Activated naive CD8-positive, alpha-beta T cell treated with anti-CD3 and anti-CD28 coated beads, Interleukin-2, amount 10 ng/mL, durations not matched to agents 7 days and 5 days (primary cell): ENCODE results near the gene TPM2. TPM values are rescaled to one million over a fixed set of nuclear protein-coding genes. Genes with fewer than 3 reads are reported as not detected.

Experiments used
- ATAC-seq: fragments of 150-1000 bp; cut with Tn5 transposase; one replicate; pipeline ENCODE4 v1.10.0; 2021; ENCODE audit warnings: low read depth, moderate library complexity
- POLR2A ChIA-PET: fragments of 350-600 bp; sonication (Branson Sonifier 250); formaldehyde crosslinking; loops from one replicate; lab custom pipeline; 2021; ENCODE audit warnings: antibody characterized with exemption; lab: Charles Lee
- DNase-seq: peaks from one replicate; pipeline ENCODE4 v3.0.0; 2021
- H3K27ac Mint-ChIP-seq: one replicate; pipeline ENCODE4 v1.8.0; 2022; ENCODE audit warnings: mild to moderate bottlenecking, mixed read lengths
- H3K27me3 Mint-ChIP-seq: one replicate; pipeline ENCODE4 v1.8.0; 2022; ENCODE audit warnings: mild to moderate bottlenecking, moderate library complexity, mixed read lengths
- H3K36me3 Mint-ChIP-seq: one replicate; pipeline ENCODE4 v1.8.0; 2021; ENCODE audit warnings: mild to moderate bottlenecking, mixed read lengths
- H3K4me1 Mint-ChIP-seq: one replicate; pipeline ENCODE4 v1.8.0; 2021; ENCODE audit warnings: mixed read lengths
- H3K4me3 Mint-ChIP-seq: one replicate; pipeline ENCODE4 v1.8.0; 2022; ENCODE audit warnings: mild to moderate bottlenecking, moderate library complexity, mixed read lengths
- H3K9me3 Mint-ChIP-seq: one replicate; pipeline ENCODE4 v1.8.0; 2021; ENCODE audit warnings: mixed read lengths
- total RNA-seq, 2 experiments: library from RNA; stranded (reverse); gene quantifications; one replicate each; pipeline ENCODE4 v1.2.3, GENCODE V29; 2021

Gene TPM2
- total RNA-seq, 2 experiments from 2014 or later: 35.7 to 36.9 TPM

DNA sequence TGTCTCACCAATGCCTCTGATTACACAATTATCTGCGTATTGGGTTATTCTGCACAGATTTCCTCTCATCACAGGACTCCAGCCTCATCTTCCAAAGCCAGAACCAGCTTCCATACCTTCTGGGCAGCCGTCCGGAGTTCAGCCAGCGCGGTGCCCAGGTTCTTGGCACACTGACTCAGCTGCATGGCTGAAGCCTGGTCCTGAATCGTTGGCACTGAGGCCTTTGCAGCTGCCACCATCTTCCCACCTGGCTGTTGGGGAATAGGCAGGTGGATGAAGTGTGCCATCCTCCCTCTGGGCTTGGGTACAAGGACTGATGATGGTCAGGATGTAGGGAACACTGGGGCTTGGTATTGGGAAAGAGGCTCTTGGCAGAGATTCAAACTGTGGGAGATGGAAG, 24.4 kb upstream of the TPM2 start:
- POLR2A ChIA-PET: interaction anchor here (0.6 kb wide), 1 partner anchor 9 kb away, joined by 3 read pairs; no protein-coding TSS in a partner anchor
- Mint-ChIP-seq H3K4me3 (no peak overlapping the region), H3K27me3 (no peaks in the 10 kb centered on the region), H3K4me1 (no peaks in the 10 kb centered on the region), H3K9me3 (no peaks in the 10 kb centered on the region), H3K36me3 (peaks cover 34% of the 10 kb centered on the region), H3K27ac (no peak overlapping the region)
- ATAC-seq (no peak), DNase-seq (no peak)

DNA sequence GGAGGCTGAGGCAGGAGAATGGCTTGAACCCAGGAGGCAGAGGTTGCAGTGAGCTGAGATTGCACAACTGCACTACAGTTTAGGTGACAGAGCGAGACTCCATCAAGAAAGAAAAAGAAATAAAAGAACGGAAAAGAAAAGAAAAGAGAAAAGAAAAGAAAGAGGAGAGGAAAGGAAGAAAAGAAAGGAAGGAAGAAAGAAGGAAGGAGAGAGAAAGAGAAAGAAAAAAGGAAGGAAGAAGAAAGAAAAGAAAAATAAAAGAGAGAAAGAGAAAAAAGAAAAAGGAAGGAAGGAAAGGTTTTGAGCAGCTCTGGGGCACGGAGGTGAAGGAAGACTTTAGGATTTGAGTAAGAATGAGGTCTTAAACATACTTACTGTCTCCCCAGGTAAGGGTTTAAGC, 23.9 kb upstream of the TPM2 start:
- POLR2A ChIA-PET: interaction anchor here (0.6 kb wide), 1 partner anchor 10 kb away, joined by 3 read pairs; no protein-coding TSS in a partner anchor
- Mint-ChIP-seq H3K27ac (no peak overlapping the region), H3K4me3 (no peak overlapping the region), H3K36me3 (peaks cover 37% of the 10 kb centered on the region), H3K9me3 (no peaks in the 10 kb centered on the region), H3K27me3 (no peaks in the 10 kb centered on the region), H3K4me1 (no peaks in the 10 kb centered on the region)
- no peak for ATAC-seq
- no peak for DNase-seq

DNA sequence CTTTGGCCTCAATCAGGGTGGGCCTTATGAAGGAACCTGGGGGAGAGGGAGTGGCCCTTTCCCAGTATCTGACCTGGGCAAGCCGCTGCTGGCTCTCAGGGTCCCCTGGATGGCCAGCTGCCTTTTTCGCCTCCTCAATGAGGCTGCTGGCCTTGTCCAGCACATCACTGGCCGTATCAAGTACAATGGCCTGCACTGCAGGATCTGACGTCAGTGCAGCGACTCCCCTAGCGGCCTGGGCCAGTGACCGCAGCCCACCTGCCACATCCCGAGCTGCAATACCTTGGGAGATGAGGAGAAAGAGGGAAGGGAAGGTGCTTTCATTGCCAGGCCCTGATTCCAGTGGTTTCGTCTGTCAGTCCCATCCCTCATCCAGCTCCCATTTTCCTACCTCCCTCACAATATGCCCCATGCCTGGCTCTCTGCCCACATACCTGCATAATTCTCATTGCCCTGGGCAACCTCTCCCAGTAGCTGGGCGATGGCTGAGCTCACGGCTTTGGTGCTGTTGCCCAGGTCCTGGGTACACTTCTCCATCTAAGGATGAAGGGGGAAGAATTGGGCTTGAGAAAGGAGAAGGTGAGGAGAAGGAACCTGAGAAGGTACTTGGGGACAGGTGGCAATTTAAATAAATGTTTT, 23.2 kb upstream of the TPM2 start:
- peaks cover 40% of the 10 kb centered on the region for H3K36me3 Mint-ChIP-seq
- no peak for ATAC-seq
- no peak overlapping the region for H3K4me3 Mint-ChIP-seq
- no peak for DNase-seq
- H3K27ac Mint-ChIP-seq: no peak overlapping the region
- no peaks in the 10 kb centered on the region for H3K27me3 Mint-ChIP-seq
- H3K4me1 Mint-ChIP-seq: no peaks in the 10 kb centered on the region
- POLR2A ChIA-PET: interaction anchor here (1.0 to 1.2 kb wide), 2 partner anchors 16 to 18 kb away, joined by 3 to 4 read pairs; no protein-coding TSS in a partner anchor
- no peaks in the 10 kb centered on the region for H3K9me3 Mint-ChIP-seq

DNA sequence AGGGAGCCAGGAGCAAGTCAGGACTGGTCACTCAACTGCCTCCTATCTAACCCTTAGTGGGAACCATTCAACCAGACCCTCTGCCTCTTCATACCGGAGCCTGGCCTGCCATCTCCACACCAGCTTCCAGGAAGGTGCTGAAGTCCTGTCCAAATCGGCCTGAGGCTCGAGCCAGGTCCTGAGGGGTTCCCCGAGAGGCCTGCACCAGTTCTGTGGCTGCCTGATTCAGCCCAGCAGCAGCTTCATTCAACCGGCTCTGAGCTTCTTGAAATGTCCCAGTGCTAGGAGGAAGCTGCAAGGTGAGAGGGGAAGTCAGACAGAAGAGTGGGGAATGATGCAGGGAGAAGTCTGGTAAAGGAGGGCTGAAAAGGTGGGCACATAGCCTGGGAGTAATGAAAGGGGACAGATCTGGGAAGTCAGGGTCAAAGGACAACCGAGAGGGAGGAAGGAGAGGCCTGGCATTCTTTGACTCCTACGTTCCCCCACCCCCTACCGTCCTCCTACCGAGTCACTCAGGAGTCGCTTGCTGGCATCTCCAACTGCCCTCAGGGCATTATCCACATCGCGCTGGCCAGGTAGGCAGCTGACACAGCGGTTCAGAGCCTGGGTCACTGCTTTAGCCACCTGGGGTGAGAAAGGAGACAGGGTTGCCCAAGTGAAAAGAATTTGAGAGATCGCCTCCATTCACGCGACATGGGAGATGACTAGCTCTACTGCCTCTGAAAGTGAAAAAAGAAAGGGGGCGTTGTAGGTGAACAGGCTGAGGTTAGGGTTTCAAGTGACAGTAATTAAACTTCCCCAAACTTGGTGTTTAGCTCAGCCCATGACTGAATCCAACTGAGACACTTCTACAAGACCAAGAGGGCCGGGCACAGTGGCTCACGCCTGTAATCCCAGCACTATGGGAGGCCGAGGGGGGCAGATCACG, 22.0 kb upstream of the TPM2 start:
- no peak for ATAC-seq
- H3K27ac Mint-ChIP-seq: no peak overlapping the region

DNA sequence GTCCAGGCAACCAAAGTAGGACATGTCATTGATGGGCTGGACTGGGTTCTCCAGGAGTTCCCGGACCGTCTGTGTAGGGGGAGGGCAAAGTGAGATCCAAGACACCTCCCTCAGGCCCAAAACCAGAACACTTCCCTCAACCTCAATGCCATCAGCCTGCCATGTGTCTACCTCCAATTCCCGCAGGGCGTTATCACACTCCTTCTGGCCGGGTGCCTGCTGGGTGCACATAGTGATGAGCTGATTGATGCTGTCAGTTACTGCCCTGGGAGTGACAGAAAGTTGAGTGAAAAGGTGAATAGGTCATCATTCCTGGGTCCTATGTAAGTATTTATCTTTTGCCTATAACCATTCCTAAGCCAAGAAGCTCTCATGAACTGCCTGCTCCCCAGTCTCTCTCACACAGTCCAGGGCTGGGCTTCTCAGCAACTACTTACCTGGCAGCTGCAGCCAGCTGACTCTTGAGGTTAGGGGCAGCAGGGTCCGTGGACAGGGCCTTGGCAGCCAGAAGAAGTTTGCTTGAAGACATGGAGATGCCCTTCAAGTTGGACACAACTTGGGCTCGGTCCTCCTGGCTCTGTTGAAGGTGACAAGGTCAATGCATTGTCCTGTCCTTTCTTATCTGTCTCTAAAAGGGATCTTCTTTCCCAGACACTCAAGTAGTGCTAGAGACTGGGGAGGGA, 21.2 kb upstream of the TPM2 start:
- ATAC-seq: no peak
- H3K27me3 Mint-ChIP-seq: no peaks in the 10 kb centered on the region
- H3K4me1 Mint-ChIP-seq: no peaks in the 10 kb centered on the region
- no peak overlapping the region for H3K4me3 Mint-ChIP-seq
- no peaks in the 10 kb centered on the region for H3K9me3 Mint-ChIP-seq
- POLR2A ChIA-PET: no interaction called here
- no peak overlapping the region for H3K27ac Mint-ChIP-seq
- no peak for DNase-seq
- peaks cover 44% of the 10 kb centered on the region for H3K36me3 Mint-ChIP-seq

More for the DNA sequence above, 22.0 kb upstream of the TPM2 start:
- H3K4me3 Mint-ChIP-seq: no peak overlapping the region
- H3K27me3 Mint-ChIP-seq: no peaks in the 10 kb centered on the region
- H3K4me1 Mint-ChIP-seq: no peaks in the 10 kb centered on the region
- H3K36me3 Mint-ChIP-seq: peaks cover 46% of the 10 kb centered on the region
- DNase-seq: no peak
- no peaks in the 10 kb centered on the region for H3K9me3 Mint-ChIP-seq
- POLR2A ChIA-PET: interaction anchor here (1.0 to 1.2 kb wide), 2 partner anchors 17 to 19 kb away, joined by 3 to 4 read pairs; no protein-coding TSS in a partner anchor

DNA sequence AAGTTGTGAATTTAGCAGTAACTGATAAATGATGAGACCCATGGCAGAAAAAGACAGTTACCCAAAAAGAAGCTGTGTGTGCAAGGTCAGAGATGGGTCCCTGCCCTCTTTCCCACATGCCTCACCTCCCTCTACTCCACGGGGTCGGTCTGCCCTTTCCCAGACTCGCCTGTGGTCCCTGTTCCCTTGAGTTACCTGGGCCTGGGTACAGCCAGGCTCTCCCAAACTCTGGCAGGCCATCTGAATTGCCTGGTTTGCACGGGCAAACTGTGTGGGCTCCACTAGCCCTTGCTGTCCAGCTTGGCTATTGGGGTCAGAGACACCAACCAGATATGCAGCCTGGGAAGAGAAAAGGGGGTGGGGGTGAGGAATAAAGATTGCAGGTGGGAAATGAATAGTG, 18.4 kb upstream of the TPM2 start:
- Mint-ChIP-seq H3K36me3 (peaks cover 51% of the 10 kb centered on the region), H3K4me1 (no peaks in the 10 kb centered on the region), H3K27me3 (no peaks in the 10 kb centered on the region), H3K9me3 (no peaks in the 10 kb centered on the region), H3K27ac (no peak overlapping the region), H3K4me3 (no peak overlapping the region)
- DNase-seq: no peak
- ATAC-seq: no peak
- POLR2A ChIA-PET: no interaction called here

DNA sequence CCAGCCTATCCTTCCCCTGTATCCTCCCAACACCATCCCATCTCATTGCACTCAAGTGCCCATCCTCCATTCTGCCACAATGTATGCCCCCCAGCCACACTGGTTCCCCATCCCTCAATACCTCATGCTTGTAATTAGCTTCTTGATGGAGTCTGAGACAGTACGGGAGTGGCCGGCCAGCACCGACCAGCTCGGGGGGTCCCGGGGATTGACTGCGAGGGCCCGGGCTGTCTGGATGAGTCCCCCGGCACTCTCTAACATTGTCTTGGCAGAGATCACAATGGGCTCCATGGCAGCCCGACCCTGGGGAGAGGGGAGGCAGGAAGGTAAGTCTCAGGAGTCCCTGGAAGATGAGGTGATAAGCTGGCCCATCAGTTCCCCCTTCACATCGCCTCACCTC, 17.2 kb upstream of the TPM2 start:
- H3K36me3 Mint-ChIP-seq: peaks cover 55% of the 10 kb centered on the region
- no peak for ATAC-seq
- no peak overlapping the region for H3K27ac Mint-ChIP-seq
- no peaks in the 10 kb centered on the region for H3K27me3 Mint-ChIP-seq
- no peak for DNase-seq
- no peak overlapping the region for H3K4me3 Mint-ChIP-seq
- POLR2A ChIA-PET: no interaction called here
- no peaks in the 10 kb centered on the region for H3K4me1 Mint-ChIP-seq
- no peaks in the 10 kb centered on the region for H3K9me3 Mint-ChIP-seq

DNA sequence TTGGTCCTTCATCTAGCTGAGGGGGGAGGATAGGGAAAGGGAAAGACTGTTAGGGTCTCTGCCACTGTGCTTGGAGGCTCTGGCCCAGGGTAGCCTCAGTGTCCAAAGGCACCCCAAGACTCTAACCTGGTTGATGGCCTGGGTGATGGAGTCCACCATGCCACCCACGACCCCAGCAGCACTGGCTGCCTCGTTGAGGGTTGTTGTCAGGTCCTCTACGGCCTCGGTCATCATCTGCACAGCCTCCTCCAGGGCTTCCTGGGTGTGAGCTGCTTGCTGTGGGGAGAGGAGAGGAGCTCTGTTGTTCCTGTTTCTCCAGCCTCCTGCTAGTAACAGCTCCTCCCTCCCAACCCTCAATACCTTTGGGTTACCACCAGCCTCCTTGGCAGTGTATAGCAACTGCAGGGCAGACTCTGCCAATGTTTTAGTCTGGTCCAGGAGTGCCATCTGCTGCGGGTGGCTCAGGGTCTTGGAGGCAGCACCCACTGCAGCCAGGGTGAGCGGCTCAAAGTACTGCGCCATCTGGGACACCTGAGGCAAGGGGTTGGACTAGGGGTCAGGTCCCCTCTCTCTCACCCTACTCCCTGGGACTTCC, 16.2 kb upstream of the TPM2 start:
- POLR2A ChIA-PET: no interaction called here
- DNase-seq: no peak
- Mint-ChIP-seq H3K27ac (no peak overlapping the region), H3K36me3 (peaks cover 52% of the 10 kb centered on the region), H3K4me3 (no peak overlapping the region), H3K4me1 (no peaks in the 10 kb centered on the region), H3K9me3 (no peaks in the 10 kb centered on the region), H3K27me3 (no peaks in the 10 kb centered on the region)
- peak; percentile 22 for ATAC-seq

DNA sequence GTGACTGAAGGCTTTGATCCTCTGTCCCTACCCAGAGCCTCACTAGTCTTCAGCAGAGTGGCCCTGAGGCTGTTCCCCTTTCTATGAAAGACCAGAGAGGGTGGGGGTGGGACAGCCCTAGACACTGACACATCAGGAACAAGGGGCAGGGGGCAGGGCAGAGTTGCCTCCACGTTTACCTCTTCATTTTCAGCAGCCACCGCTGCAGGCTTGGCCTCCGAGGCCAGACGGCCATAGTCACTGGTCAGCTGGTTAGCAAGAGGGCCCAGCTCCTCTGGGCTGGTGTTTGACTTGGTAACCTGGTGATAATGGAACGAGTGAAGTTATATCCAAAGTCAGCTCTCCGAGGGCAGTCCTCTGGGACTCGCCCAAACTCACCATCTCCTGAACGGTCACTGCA, 15.6 kb upstream of the TPM2 start:
- no peak for DNase-seq
- H3K27ac Mint-ChIP-seq: no peak overlapping the region
- H3K4me3 Mint-ChIP-seq: no peak overlapping the region
- ATAC-seq: no peak
- H3K9me3 Mint-ChIP-seq: no peaks in the 10 kb centered on the region
- H3K4me1 Mint-ChIP-seq: no peaks in the 10 kb centered on the region
- no peaks in the 10 kb centered on the region for H3K27me3 Mint-ChIP-seq
- POLR2A ChIA-PET: interaction anchor here (1.3 kb wide), 1 partner anchor 9 kb away, joined by 3 read pairs; no protein-coding TSS in a partner anchor
- H3K36me3 Mint-ChIP-seq: peaks cover 47% of the 10 kb centered on the region

DNA sequence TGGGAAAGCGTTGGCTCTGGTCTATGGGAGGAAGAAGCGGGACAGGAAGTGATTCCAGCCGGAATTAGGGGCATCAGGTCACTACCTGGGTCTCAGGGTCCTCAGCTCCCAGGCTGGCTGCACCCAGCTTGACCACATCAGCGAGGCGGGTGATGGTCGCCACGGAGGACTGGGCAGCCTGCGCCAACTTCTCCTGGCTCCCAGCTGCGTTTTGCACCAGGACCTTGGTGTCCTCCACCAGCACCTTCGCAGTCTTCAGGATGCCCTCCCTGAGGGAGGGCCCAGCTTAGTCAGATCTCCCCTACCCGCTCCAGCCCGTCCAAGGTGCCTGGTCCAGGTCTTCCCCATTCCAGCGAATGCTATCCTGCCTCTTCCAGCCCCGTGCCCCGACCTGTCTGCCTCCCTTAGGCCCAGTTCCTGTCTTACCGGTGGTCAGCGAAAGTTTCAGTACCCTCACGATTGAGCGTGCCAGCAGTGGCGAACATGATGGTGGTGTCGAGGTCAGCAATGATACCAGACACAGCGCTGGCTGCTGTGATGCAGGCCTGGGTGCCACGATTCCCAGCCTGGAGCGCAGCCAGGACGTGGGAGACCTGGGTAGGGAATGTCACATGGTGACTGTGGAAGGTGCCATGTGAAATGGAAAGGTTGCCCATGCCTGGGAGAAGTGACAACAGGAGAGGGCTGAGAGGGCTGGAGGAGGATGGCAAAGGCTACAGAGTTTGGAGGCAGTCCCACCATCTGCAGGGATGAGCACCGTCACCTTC, 14.4 kb upstream of the TPM2 start:
- no peaks in the 10 kb centered on the region for H3K4me1 Mint-ChIP-seq
- H3K27me3 Mint-ChIP-seq: no peaks in the 10 kb centered on the region
- no peak for DNase-seq
- POLR2A ChIA-PET: interaction anchor here (1.3 kb wide), 1 partner anchor 8 kb away, joined by 3 read pairs; no protein-coding TSS in a partner anchor
- H3K36me3 Mint-ChIP-seq: peaks cover 41% of the 10 kb centered on the region
- ATAC-seq: no peak
- no peaks in the 10 kb centered on the region for H3K9me3 Mint-ChIP-seq
- H3K27ac Mint-ChIP-seq: no peak overlapping the region
- no peak overlapping the region for H3K4me3 Mint-ChIP-seq

DNA sequence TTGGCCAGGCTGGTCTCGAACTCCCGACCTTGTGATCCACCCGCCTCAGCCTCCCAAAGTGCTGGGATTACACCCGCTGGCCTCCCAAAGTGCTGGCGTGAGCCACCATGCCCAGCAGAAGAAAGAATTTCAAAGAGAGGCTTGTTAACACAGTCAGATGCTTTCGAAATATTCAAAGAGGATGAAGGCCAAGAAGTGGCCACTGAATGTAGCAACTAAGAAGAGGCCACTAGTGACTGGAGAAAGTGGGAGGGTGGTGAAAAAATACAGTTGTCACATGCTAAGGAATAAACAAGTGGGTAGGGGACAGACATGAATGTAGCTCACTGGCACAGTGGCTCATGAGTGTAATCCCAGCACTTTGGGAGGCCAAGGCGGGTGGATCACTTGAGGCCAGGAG, 13.0 kb upstream of the TPM2 start:
- DNase-seq (no peak), ATAC-seq (no peak)
- no peaks in the 10 kb centered on the region for H3K4me1 Mint-ChIP-seq
- H3K36me3 Mint-ChIP-seq: peaks cover 36% of the 10 kb centered on the region
- no peaks in the 10 kb centered on the region for H3K9me3 Mint-ChIP-seq
- no peaks in the 10 kb centered on the region for H3K27me3 Mint-ChIP-seq
- H3K27ac Mint-ChIP-seq: no peak overlapping the region
- H3K4me3 Mint-ChIP-seq: no peak overlapping the region
- POLR2A ChIA-PET: no interaction called here

DNA sequence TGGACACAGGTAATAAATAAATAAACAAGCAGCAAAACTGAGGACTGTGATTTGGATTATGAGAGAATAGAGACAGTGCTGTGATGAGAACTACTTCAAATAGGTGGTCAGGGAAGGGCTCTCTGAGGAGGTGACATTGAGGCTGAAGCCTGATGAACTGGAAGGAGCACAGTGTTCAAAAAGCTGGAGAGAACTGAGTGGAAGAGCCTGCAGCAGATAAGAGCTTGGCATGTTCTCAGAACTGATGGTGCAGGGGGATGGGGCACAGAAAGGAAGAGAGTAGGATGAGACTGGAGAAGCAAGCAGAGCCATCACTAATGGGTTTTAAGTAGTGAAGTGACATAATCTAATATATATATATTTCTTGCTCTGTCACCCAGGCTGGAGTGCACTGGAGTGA, 11.2 kb upstream of the TPM2 start:
- POLR2A ChIA-PET: no interaction called here
- no peak for DNase-seq
- no peaks in the 10 kb centered on the region for H3K9me3 Mint-ChIP-seq
- no peak overlapping the region for H3K4me3 Mint-ChIP-seq
- no peaks in the 10 kb centered on the region for H3K27me3 Mint-ChIP-seq
- no peak for ATAC-seq
- no peak overlapping the region for H3K27ac Mint-ChIP-seq
- peaks cover 34% of the 10 kb centered on the region for H3K36me3 Mint-ChIP-seq
- H3K4me1 Mint-ChIP-seq: peaks cover 5% of the 10 kb centered on the region
